Right ventricle myocardium inferior (tissue), 1 donor: Measurements from ENCODE around the gene CHID1. TPM values are rescaled to one million over a fixed set of nuclear protein-coding genes. Genes with fewer than 3 reads are reported as not detected.

ENCODE experiments used
- ATAC-seq: fragments of 200-7000 bp; cut with Tn5 transposase; one replicate; pipeline ENCODE4 v1.9.1; 2020; ENCODE audit warnings: mild to moderate bottlenecking, moderate library complexity
- DNase-seq: peaks from one replicate; pipeline ENCODE4 v3.0.0; 2021; ENCODE audit errors: missing footprints
- intact Hi-C: fragments of 100-400 bp; cut with DNase I; formaldehyde crosslinking; loops from one replicate; pipeline ENCODE4 v1.11.0; 2022
- total RNA-seq: library from RNA; stranded (reverse); fragmentation: NEBNext Ultra II Directional; extraction: Animal tissue kit (Norgen Biotek cat#: 25700); gene quantifications from one replicate; pipeline ENCODE4 v1.2.1, GENCODE V29; 2021
- donor health status: DM: no; HTN: yes; CAD: no; lungs with severe emphysema.

CHID1 gene
- total RNA-seq, 1 donor from 2014 or later = 49.4 TPM

DNA sequence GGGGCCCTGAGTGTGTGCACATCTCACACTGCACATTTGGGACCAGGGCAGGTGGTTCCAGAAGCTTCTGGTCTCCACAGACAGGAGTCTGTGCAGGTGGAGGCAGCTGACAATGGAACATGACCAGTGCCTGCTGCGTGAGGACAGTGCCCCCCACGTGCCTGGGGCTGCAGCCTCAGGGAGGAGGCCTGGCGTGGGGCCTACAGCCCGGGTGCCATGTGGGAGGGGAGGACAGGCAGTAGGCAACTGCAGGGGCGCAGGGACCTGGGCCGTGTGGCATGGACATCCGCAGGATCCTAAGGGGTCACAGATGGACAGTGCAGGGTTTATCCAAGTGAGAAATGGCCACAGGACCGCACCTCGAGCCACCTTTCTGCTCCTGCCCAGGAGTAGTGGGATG is 39.1 kb downstream of the CHID1 start:
- intact Hi-C loops = no loop called here
- ATAC-seq = no peak
- no peak for DNase-seq

DNA sequence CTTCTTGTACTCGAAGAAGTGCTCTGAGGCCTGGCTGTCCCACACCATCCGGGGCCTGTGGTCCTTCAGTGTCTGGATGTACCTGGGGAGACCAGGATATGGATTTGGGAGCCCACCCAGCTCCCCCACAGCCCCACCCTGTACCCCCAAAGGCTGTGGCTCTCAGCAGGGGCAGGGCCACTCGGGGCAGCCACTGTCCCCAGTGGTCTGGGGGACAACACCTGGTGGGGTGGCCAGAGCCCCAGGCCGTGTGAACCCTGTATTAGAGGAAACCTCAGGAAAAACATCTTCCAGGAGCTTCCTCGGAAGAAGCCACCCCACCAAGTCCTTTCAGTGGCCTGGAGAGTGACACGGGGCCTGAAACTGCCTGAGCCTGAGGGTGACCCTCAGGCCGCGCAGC is 40.2 kb downstream of the CHID1 start:
- DNase-seq = no peak
- ATAC-seq = no peak
- intact Hi-C loops = no loop called here

DNA sequence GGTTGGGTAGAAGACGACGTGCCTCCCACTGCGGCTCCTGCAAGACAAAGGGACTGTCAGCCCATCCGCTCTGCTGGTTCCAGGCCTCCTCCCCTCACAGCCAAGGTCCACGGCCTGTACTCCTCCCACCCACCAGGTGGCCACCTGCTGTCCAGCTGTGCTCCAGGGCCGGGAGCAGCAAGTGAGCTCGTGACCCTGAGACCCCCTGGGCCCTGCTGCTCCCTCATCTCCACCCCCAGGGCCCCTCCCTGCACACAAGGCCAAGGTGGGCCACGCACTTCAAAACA is 40.5 kb downstream of the CHID1 start:
- intact Hi-C loops = no loop called here
- DNase-seq = no peak
- ATAC-seq = no peak

DNA sequence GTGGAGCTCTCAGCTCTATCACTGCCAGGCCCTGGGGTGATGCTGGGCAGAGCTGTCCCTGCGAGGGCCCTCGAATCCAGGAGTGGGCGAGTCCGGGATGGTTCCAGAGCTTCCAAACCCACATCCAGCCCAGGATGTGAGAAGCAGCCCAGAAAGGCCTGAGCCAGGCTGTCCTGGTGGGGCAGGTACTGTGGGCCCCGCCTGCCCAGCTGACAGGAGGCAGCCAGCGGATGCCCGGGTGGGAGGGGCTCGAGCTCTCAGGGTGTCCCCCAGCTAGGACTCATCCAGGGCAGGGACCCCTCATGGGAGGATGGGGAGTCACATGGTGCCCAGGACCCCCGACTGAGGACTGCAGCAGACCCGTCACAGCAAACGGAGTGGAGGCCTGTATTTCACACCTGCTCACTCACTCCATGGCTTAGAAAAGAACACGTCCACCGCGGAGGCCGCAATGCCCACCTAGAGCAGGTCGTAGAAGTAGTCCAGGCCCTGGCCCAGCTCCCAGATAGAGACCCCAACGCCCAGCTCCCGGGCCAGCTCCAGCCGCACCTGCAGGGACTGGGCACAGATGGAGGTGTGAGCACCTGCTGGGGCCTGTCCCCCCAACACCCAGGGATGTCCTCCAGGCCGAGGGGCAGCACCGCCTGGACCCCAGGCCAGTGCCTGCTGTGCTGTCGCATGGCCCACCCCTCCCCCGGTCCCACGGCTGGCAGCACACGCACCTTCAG is 41.0 kb downstream of the CHID1 start:
- intact Hi-C loops = no loop called here
- no peak for ATAC-seq
- no peak for DNase-seq

DNA sequence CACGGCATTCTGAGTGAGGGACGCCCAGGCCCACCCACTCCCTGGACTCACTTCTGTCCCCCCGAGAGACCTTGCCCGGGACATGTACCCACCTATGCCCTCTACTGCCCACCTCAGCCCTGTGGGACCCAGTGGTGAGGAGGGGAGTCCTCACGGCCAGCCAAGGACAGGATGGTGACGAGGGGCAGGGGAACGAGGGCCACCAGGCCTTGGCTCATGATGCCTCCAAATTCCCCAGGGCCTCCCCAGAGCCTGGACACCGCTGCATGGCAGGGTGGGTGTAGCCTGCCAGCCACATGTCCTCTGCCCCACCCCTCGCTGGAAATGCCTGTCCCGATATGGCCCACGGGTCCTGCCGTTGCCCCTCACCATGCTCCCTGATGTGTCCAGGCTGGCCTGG is 41.8 kb downstream of the CHID1 start:
- no peak for ATAC-seq
- intact Hi-C loops = no loop called here
- DNase-seq = no peak

DNA sequence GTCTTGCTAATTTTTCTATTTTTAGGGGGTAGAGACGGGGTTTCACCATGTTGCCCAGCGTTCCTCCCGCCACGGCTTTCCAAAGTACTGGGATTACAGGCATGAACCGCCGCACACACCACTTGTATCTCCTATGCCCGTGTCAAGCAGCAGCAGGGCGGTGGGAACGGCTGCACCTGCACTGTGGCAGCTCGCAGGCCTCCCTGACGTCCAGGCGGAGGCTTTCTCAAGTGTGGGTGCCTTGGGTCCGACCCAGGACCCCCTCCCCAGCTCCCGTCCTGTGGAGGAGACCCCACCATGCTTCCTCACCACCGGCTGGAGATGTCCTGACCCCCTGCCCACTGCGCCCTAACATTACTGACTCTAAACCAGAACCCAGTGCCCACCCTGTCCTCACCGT is 42.2 kb downstream of the CHID1 start:
- intact Hi-C loops = no loop called here
- no peak for ATAC-seq
- DNase-seq = no peak

DNA sequence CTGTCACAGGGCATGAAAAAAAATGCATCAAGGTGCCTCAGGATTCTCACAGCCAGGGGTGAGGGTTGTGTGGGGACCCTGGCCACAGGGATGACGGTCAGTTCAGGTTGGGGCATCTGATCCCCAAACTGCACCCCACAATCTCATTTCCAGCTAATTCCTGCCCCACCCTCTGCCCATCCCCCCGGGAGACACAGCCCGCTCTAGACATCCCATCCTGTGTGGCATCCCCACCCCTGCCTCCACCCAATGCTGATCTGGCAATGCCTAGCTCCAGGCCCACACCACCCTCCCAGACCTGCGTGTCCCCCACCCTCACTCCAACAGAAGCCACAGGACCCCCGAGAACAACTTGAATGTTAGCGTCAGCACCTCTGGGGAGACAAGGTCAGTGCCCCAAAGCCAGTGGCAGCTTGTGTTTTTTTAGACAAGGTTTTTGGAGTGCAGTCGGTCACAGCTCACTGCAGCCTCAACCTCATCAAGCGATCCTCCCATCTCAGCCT is 42.7 kb downstream of the CHID1 start:
- ATAC-seq = no peak
- no peak for DNase-seq
- intact Hi-C loops = no loop called here

DNA sequence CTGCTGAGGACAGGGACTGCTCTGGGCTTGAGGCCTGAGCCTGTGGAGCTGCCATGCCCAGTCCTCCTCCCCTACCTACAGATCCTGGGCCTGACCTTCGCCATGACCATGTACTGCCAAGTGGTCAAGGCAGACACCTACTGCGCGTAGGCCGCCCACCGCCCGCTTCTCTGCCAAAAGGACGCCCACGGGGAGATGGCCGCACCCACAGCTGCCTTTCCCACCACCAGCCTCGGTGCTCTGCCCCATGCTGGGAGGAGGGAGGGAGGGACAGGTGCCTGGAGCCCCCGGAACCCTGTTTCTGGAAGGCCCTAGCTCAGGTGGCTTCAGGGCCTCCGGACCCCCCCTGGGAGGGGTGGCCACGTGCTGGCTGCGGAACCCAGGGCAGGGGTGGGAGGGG is 44.1 kb downstream of the CHID1 start:
- intact Hi-C loops = no loop called here
- ATAC-seq (no peak), DNase-seq (no peak)

DNA sequence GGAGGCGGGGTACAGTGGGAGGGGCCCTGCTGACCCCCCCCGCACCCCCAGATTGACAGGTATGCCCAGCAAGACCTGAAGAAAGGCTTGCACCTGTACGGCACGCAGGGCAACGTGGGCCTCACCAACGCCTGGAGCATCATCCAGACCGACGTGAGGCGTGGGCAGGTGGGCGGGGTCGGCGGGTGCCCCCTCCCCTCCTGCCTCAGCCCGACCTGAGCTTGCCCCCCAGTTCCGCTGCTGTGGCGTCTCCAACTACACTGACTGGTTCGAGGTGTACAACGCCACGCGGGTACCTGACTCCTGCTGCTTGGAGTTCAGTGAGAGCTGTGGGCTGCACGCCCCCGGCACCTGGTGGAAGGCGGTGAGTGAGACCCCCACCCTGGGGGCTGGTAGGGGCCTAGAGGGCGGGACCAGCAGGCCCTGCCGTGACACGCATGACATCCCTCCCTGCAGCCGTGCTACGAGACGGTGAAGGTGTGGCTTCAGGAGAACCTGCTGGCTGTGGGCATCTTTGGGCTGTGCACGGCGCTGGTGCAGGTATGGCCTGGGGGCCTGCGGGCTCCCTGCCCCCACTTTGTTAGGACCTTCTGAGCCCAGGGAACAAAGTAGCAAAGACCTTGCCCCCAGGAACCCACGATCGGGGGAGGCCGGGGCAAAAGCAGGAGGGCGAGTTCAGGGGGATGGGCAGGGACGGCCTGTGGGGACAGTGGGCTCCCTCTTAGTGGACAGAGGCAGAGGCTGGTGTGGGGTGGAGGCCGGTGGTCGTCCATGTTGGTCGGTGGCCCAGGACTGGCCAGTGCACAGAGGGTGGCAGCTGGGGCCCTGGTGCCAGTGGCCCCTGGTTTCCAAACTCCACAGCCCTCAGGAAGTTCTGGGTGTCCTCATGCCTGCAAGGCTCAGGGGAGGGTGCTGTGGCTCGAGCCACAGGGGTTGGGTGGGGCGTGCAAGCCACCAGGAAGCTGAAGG is 44.9 kb downstream of the CHID1 start:
- intact Hi-C loops = no loop called here
- no peak for ATAC-seq

DNA sequence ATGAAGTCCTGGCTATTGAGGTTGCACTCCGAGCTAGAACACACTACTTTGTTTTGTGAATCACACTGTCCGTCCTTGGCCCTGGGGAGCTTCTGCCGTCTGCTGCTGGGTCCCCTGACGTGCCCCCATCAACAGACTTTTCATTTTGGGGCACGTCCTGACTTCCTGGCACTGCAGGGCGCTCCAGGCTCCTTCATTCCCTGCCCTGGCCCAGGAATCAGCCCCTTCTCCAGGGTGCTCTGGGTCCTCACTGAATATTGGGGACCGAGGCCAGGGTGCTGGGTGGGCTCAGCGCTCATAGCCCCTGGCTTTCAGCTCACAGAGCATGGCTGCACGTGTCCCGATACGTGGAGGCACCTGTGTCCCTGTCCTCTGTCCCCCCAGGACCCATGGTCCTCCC is 45.7 kb downstream of the CHID1 start:
- ATAC-seq (no peak), DNase-seq (no peak)

More for the DNA sequence above, 44.9 kb downstream of the CHID1 start:
- no peak for DNase-seq

DNA sequence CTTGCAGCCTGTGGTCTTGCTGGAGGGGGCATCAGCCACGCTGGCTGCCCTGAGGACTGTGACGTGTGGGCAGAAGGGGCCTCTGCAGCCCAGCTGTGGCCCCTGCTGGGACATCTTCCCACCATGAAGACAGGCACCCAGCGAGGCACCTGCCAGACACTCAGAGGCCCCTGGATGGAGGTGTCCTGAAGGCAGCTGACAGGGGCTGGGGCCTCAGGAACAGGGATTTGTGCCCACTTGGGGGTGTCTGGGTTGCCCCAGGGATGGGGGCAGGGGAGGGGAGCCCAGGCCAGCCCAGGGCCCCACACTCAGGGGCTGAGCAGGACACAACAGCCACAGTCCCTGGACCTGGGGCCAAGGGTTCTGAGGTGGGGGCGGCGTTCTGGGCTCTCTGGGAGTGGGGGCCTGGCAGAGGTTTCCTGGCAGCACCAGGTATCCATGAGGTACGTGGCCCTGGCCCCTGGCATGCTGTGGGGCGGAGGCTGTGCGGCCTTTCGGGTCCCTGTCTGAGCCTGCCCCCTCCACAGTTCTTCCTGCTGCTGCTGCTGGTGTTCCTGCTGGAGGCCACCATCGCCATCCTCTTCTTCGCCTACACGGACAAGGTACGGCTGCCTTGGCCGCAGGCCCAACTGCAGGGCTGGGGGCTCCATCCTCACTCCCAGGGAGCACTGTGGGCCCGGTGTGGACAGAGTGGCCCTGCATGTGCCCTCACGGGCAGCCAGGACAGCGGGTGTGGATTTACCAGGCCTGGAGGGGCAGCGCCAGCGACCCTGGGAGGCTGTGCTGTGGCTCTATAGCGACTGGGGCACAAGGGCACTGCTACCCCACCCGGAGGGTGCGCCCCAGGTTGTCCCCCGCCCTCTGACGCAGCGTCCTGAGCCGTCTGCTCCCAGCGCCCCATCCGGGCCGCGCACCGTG is 46.4 kb downstream of the CHID1 start:
- ATAC-seq (no peak), DNase-seq (no peak)
- intact Hi-C loops = no loop called here

More for the DNA sequence above, 45.7 kb downstream of the CHID1 start:
- intact Hi-C loops = no loop called here

DNA sequence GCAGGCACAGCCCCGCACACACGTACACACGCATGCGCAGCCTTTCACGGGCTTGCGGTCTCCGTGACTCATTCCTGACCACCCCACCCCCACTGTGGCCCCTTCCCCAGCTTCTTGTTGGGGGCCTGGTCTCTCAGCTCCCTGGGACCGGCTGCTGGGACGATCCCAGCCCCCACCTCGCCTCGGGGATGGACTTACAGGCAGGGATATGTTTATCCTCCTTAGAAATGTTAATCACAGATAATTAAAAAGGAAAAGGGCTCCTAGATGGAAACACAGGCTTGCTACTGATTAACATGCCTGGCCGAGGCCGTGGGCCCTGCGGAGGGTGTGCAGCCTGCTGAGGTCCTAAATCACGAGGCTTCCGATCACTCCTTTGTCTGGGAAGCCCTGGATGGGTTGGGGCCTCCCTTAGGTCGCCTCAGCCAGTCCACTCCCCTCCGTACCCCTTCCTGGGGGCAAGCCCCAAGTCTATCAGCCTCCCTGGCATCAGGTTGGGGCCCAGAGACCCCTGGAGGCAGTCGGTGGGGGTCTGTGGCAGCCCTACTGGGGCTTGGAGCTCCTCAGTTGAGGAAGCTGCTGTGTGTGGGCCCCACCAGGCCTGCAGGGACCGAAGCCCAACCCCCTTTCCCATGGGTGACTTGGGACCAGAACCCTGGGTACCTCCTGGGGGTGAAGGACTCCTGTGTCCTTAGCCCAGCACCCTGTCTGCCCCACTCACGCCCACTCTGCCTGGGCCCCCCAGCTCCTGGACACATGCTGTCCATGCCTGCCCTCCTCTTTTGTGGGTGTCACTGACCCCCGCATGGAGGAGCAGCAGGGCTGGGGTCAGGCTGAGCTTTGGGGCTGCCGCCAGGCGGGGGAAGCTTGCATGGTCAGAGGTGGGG is 47.3 kb downstream of the CHID1 start:
- no peak for DNase-seq
- no peak for ATAC-seq
- intact Hi-C loops = no loop called here

DNA sequence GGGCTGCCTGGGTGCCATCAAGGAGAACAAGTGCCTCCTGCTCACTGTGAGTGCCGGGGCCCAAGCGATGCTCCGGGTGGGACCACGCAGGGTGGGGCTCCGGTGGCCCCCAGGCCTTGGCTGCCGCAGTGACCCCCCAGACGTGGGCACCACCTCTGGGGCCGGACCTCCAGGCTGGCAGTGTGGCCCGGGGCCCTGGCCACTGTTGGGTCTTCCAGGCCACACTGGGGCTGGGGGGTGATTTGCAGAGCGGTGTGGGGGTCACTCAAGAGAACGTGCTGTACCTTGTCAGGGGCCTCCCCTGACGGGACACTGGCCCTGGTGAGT is 48.0 kb downstream of the CHID1 start:
- intact Hi-C loops = no loop called here

DNA sequence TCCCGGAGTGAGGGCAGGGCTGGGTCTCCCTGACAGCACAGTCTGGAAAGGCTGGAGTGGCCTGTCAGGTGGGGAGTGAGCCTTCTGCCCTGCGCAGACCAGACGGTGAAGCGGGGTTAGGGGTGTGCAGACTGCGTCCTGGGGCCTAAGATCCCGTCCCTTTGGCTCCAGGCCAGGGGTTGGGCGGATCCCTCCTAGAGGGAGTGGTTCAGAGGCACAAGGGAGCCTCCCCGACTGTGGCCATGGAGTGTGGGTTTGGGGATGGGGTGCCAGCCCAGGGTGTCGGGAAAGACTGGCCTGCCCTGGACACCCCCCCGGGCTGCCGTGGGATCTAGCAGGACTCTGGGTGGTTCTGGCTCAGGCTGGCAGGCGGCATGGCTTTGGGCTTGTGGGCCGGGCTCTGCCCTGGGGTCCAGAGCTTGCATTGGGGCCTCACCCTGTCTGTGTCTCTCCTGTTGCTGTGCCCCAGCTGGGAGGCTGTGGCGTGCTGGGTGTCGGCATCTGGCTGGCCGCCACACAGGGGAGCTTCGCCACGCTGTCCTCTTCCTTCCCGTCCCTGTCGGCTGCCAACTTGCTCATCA is 48.4 kb downstream of the CHID1 start:
- intact Hi-C loops = no loop called here
- DNase-seq (no peak), ATAC-seq (peak; percentile 18)

More for the DNA sequence above, 48.0 kb downstream of the CHID1 start:
- ATAC-seq (no peak), DNase-seq (no peak)

DNA sequence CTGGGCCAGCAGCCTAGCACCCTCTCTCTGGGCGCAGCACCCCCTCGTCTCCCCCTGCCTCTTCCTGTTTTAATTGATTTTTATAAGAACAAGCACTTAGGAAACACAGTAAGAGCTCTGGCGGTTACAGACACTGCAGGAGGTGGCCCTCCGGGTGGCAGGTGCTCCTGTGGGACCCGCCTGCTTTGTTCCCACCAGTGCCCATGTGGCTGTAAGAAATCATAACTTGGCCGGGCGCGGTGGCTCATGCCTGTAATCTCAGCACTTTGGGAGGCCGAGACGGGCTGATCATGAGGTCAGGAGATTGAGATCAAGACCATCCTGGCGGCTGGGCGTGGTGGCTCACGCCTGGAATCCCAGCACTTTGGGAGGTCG is 49.5 kb downstream of the CHID1 start:
- intact Hi-C loops = no loop called here
- ATAC-seq (no peak), DNase-seq (no peak)

DNA sequence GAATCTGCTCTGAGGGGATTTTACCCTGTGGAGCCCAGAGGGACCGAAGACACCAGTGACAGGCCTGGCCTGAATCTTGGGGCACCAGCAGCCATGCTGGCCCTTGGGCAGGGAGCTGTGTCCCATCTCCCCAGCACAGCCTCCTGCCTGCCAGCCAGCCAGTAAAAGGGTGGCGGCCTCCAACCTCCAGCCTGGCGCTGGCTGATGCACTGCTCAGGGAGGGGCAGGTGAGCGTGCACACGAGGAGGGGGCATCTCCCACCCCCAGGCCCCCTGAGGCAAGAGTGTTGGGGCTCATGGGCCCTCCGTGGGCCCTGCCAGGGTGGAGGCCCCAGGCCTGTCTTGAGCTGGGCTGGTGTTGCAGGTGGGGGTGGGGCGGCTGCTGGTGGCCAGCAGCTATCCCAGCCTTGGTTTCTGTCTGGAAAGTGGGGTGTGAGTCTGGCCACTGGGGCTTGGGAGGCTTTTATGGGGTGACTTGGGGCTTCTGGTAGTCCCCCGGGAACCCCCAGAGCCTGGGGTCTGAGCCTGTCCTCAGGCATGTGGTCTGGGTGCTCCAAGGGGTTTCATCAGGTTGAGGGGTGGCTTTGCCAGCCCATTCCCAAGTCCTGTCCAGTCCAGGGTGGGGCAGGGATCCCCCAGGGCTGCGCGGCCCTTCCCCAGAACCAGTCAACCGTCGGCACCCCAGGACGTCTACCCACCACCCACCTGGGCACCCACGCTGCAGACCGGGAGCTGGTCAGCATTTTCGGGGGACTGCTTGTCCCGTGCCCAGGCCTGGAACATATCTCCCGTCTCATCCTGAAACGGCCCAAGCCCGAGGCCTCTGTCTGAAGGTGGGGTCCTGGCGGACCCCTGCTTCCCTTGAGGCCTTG is 50.1 kb downstream of the CHID1 start:
- intact Hi-C loops = no loop called here
- no peak for DNase-seq
- ATAC-seq = no peak
